Measurements from ENCODE around the gene GLRX3. TPM values are rescaled to one million over a fixed set of nuclear protein-coding genes. Genes with fewer than 3 reads are reported as not detected.

The GLRX3 gene
- total RNA-seq, 4 donors from 2014 or later = 36.3 to 41.3 (median 39.7) TPM

GRCh38 chr10:130193033-130193432 lies 56.8 kb downstream of the GLRX3 start:
- H3K4me3 ChIP-seq (replicated peaks in 1 of 3) = no peak overlapping the region
- no peak for TF ChIP-seq POLR2A (IDR thresholded peaks at IDR 0.05)
- no peak for TF ChIP-seq CTCF (IDR thresholded peaks at IDR 0.05)
- peaks cover 5 to 8% of the 10 kb centered on the region in 2 donors for H3K4me1 ChIP-seq
- H3K9me3 ChIP-seq = no peaks in the 10 kb centered on the region
- 84 to 91% methylated on average over 5 of the region's 5 CpGs for WGBS, 2 donors
- H3K27ac ChIP-seq = no peak overlapping the region
- DNase-seq = no peak
- H3K27me3 ChIP-seq = no peaks in the 10 kb centered on the region
- intact Hi-C loops (cut with DNase I) = no loop called here
- H3K36me3 ChIP-seq = no peaks in the 10 kb centered on the region

GRCh38 chr10:130193493-130194193 lies 57.5 kb downstream of the GLRX3 start:
- peaks cover 5 to 8% of the 10 kb centered on the region in 2 donors for H3K4me1 ChIP-seq
- no peak overlapping the region for H3K4me3 ChIP-seq (replicated peaks in 1 of 3)
- DNase-seq = no peak
- intact Hi-C loops (cut with DNase I) = no loop called here
- H3K27me3 ChIP-seq = no peaks in the 10 kb centered on the region
- H3K9me3 ChIP-seq = no peaks in the 10 kb centered on the region
- H3K36me3 ChIP-seq = no peaks in the 10 kb centered on the region
- TF ChIP-seq CTCF (IDR thresholded peaks at IDR 0.05) (no peak), POLR2A (IDR thresholded peaks at IDR 0.05) (no peak)
- 60 to 63% methylated on average over 16 of the region's 16 CpGs for WGBS, 2 donors
- H3K27ac ChIP-seq = no peak overlapping the region

- WGBS, 2 donors = 64 to 74% methylated on average over 17 to 19 of the region's 21 CpGs
- H3K9me3 ChIP-seq = no peaks in the 10 kb centered on the region
- no peaks in the 10 kb centered on the region for H3K36me3 ChIP-seq
- intact Hi-C loops (cut with DNase I) = no loop called here
- no peaks in the 10 kb centered on the region for H3K27me3 ChIP-seq
- H3K4me3 ChIP-seq (replicated peaks in 1 of 3) = no peak overlapping the region
- DNase-seq = no peak
- TF ChIP-seq CTCF (IDR thresholded peaks at IDR 0.05) = no peak
- no peak for TF ChIP-seq POLR2A (IDR thresholded peaks at IDR 0.05)
- no peak overlapping the region for H3K27ac ChIP-seq
- H3K4me1 ChIP-seq = peaks cover 5 to 8% of the 10 kb centered on the region in 2 donors
Observed at GRCh38 chr10:130194194-130194990, 58.2 kb downstream of the GLRX3 start.

- WGBS, 2 donors = 85 to 86% methylated on average over 10 to 17 of the region's 19 CpGs
- no peaks in the 10 kb centered on the region for H3K9me3 ChIP-seq
- no peak for TF ChIP-seq CTCF (IDR thresholded peaks at IDR 0.05)
- no peak for TF ChIP-seq POLR2A (IDR thresholded peaks at IDR 0.05)
- DNase-seq = no peak
- no peak overlapping the region for H3K27ac ChIP-seq
- peaks cover 5 to 8% of the 10 kb centered on the region in 2 donors for H3K4me1 ChIP-seq
- H3K27me3 ChIP-seq = no peaks in the 10 kb centered on the region
- H3K36me3 ChIP-seq = no peaks in the 10 kb centered on the region
- intact Hi-C loops (cut with DNase I) = no loop called here
- H3K4me3 ChIP-seq (replicated peaks in 1 of 3) = no peak overlapping the region
Observed at GRCh38 chr10:130194991-130195645, 58.9 kb downstream of the GLRX3 start.
